Posterior cingulate gyrus (tissue), 11 donors: Measurements from ENCODE around the gene RDM1.
A peak's percentile ranks its signal among the peaks of the same experiment; 100 is the strongest.
"Not testable (repeated sequence)": the region's sequence is repeated elsewhere in the genome, so short reads cannot be mapped to it uniquely, and the experiment has no call there.

Source experiments
- DNase-seq, 10 donors: peaks; one replicate each; pipeline versions ENCODE4 v3.0.0 to v3.0.0-alpha.2; 2020 to 2021; ENCODE audit warnings: mixed read lengths in 3 of 10
- intact Hi-C: fragments of 100-400 bp; cut with DNase I; formaldehyde crosslinking; loops from one replicate; pipeline ENCODE4 v1.15.1; 2023

RDM1 gene

GRCh38 chr17:35900708-35901480 is 29.7 kb downstream of the RDM1 start:
- intact Hi-C loops, result no loop called here
- DNase-seq, result no peak

GRCh38 chr17:35900280-35900679 is 30.3 kb downstream of the RDM1 start:
- DNase-seq, result no peak
- intact Hi-C loops, result no loop called here

- intact Hi-C loops, result no loop called here
- no peak for DNase-seq
These were observed 32.1 kb downstream of the RDM1 start for GRCh38 chr17:35898283-35899070.

- intact Hi-C loops, result not testable (repeated sequence)
These were observed 32.8 kb downstream of the RDM1 start for GRCh38 chr17:35897772-35898171.

GRCh38 chr17:35895636-35896587 is 34.7 kb downstream of the RDM1 start:
- no peak for DNase-seq
- intact Hi-C loops, result no loop called here

More at GRCh38 chr17:35897772-35898171, 32.8 kb downstream of the RDM1 start:
- not testable (repeated sequence) for DNase-seq

GRCh38 chr17:35894206-35894605 is 36.4 kb downstream of the RDM1 start:
- intact Hi-C loops, result no loop called here
- no peak for DNase-seq

- intact Hi-C loops, result no loop called here
- DNase-seq, result no peak
These were observed 36.8 kb downstream of the RDM1 start for GRCh38 chr17:35893751-35894150.

- DNase-seq, result no peak
- intact Hi-C loops, result no loop called here
These were observed 38.2 kb downstream of the RDM1 start for GRCh38 chr17:35892091-35893035.

- intact Hi-C loops, result no loop called here
- DNase-seq, result no peak
These were observed 39.3 kb downstream of the RDM1 start for GRCh38 chr17:35891269-35891668.

- no peak for DNase-seq
- intact Hi-C loops, result no loop called here
These were observed 39.8 kb downstream of the RDM1 start for GRCh38 chr17:35890774-35891155.

GRCh38 chr17:35889818-35890773 is 40.5 kb downstream of the RDM1 start:
- peak in 2 of 10 donors; percentile 16 to 24 for DNase-seq
- intact Hi-C loops, result no loop called here

GRCh38 chr17:35889241-35889640 is 41.3 kb downstream of the RDM1 start:
- intact Hi-C loops, result no loop called here
- DNase-seq, result no peak

- DNase-seq, result no peak
- intact Hi-C loops, result no loop called here
These were observed 50.6 kb downstream of the RDM1 start, which contains the start of gene CCL5 for GRCh38 chr17:35879773-35880654. Gene CCL5, minus strand, starts transcription at chr17:35880360.

GRCh38 chr17:35878361-35878760 is 52.2 kb downstream of the RDM1 start:
- intact Hi-C loops, result no loop called here

GRCh38 chr17:35877345-35878029 is 53.1 kb downstream of the RDM1 start:
- DNase-seq, result no peak
- intact Hi-C loops, result no loop called here

More at GRCh38 chr17:35878361-35878760, 52.2 kb downstream of the RDM1 start:
- DNase-seq, result no peak

- intact Hi-C loops, result no loop called here
These were observed 54.0 kb downstream of the RDM1 start for GRCh38 chr17:35876534-35876933.

GRCh38 chr17:35875800-35876139 is 54.8 kb downstream of the RDM1 start:
- intact Hi-C loops, result no loop called here
- no peak for DNase-seq

More at GRCh38 chr17:35876534-35876933, 54.0 kb downstream of the RDM1 start:
- DNase-seq, result no peak
